ENCODE results near the gene TOX2. TPM values are rescaled to one million over a fixed set of nuclear protein-coding genes. Genes with fewer than 3 reads are reported as not detected.

The TOX2 gene
- total and polyA plus RNA-seq, 2 donors = 14.5 to 75.8 TPM

- Histone ChIP-seq H3K27ac (ENCODE audit: low read depth in 1 of 2, low read length in 1 of 2) (no peak overlapping the region), H3K36me3 (ENCODE audit: control insufficient read depth in 2 of 2, insufficient read depth in 2 of 2, low read length in 1 of 2) (no peaks in the 10 kb centered on the region), H3K4me3 (ENCODE audit: low read length in 2 of 2) (no peak overlapping the region), H3K9me3 (ENCODE audit: control insufficient read depth in 2 of 2, insufficient read depth in 1 of 2, low read length in 1 of 2) (peaks cover 0 to 6% of the 10 kb centered on the region in 2 donors), H3K27me3 (ENCODE audit: control insufficient read depth in 2 of 2, insufficient read depth in 1 of 2, low read length in 1 of 2) (peaks cover 17 to 39% of the 10 kb centered on the region in 2 donors), H3K4me1 (ENCODE audit: control insufficient read depth in 2 of 2, insufficient read depth in 2 of 2, low read length in 2 of 2) (peaks cover 25 to 63% of the 10 kb centered on the region in 2 donors)
- WGBS = 95% methylated on average over 4 of the region's 4 CpGs
- no peak for DNase-seq (ENCODE audit: low read depth in 6 of 9, low spot score in 9 of 9)
Observed at GRCh38 chr20:43920797-43921196, 6.1 kb downstream of the TOX2 start.

- Histone ChIP-seq H3K9me3 (ENCODE audit: control insufficient read depth in 2 of 2, insufficient read depth in 1 of 2, low read length in 1 of 2) (peaks cover 0 to under 1% of the 10 kb centered on the region in 2 donors), H3K27me3 (ENCODE audit: control insufficient read depth in 2 of 2, insufficient read depth in 1 of 2, low read length in 1 of 2) (peaks cover 12 to 34% of the 10 kb centered on the region in 2 donors), H3K36me3 (ENCODE audit: control insufficient read depth in 2 of 2, insufficient read depth in 2 of 2, low read length in 1 of 2) (no peaks in the 10 kb centered on the region), H3K27ac (ENCODE audit: low read depth in 1 of 2, low read length in 1 of 2) (peak overlapping the region in 1 of 2 donors; percentile 58), H3K4me1 (ENCODE audit: control insufficient read depth in 2 of 2, insufficient read depth in 2 of 2, low read length in 2 of 2) (peaks cover 29 to 68% of the 10 kb centered on the region in 2 donors), H3K4me3 (ENCODE audit: low read length in 2 of 2) (no peak overlapping the region)
- peak in 4 of 9 donors; percentile 23 to 66 (median 35) for DNase-seq (ENCODE audit: low read depth in 6 of 9, low spot score in 9 of 9)
- WGBS = 32% methylated on average over 2 of the region's 2 CpGs
Observed at GRCh38 chr20:43921227-43921780, 6.7 kb downstream of the TOX2 start.

- Histone ChIP-seq H3K36me3 (ENCODE audit: control insufficient read depth in 2 of 2, insufficient read depth in 2 of 2, low read length in 1 of 2) (no peaks in the 10 kb centered on the region), H3K27ac (ENCODE audit: low read depth in 1 of 2, low read length in 1 of 2) (no peak overlapping the region), H3K4me1 (ENCODE audit: control insufficient read depth in 2 of 2, insufficient read depth in 2 of 2, low read length in 2 of 2) (peaks cover 33 to 68% of the 10 kb centered on the region in 2 donors), H3K27me3 (ENCODE audit: control insufficient read depth in 2 of 2, insufficient read depth in 1 of 2, low read length in 1 of 2) (peaks cover 10 to 20% of the 10 kb centered on the region in 2 donors), H3K4me3 (ENCODE audit: low read length in 2 of 2) (no peak overlapping the region), H3K9me3 (ENCODE audit: control insufficient read depth in 2 of 2, insufficient read depth in 1 of 2, low read length in 1 of 2) (no peaks in the 10 kb centered on the region)
- WGBS = 81% methylated on average over 2 of the region's 2 CpGs
- no peak for DNase-seq (ENCODE audit: low read depth in 6 of 9, low spot score in 9 of 9)
Observed at GRCh38 chr20:43922614-43923013, 8.0 kb downstream of the TOX2 start.

GRCh38 chr20:43923322-43923721 is 8.7 kb downstream of the TOX2 start:
- DNase-seq (ENCODE audit: low read depth in 6 of 9, low spot score in 9 of 9) = no peak
- Histone ChIP-seq H3K27ac (ENCODE audit: low read depth in 1 of 2, low read length in 1 of 2) (no peak overlapping the region), H3K4me3 (ENCODE audit: low read length in 2 of 2) (no peak overlapping the region), H3K27me3 (ENCODE audit: control insufficient read depth in 2 of 2, insufficient read depth in 1 of 2, low read length in 1 of 2) (peaks cover 6 to 16% of the 10 kb centered on the region in 2 donors), H3K36me3 (ENCODE audit: control insufficient read depth in 2 of 2, insufficient read depth in 2 of 2, low read length in 1 of 2) (no peaks in the 10 kb centered on the region), H3K4me1 (ENCODE audit: control insufficient read depth in 2 of 2, insufficient read depth in 2 of 2, low read length in 2 of 2) (peaks cover 36 to 74% of the 10 kb centered on the region in 2 donors), H3K9me3 (ENCODE audit: control insufficient read depth in 2 of 2, insufficient read depth in 1 of 2, low read length in 1 of 2) (no peaks in the 10 kb centered on the region)
- 87% methylated on average over 3 of the region's 3 CpGs for WGBS

GRCh38 chr20:43923917-43924316 is 9.3 kb downstream of the TOX2 start:
- no peaks in the 10 kb centered on the region for H3K36me3 ChIP-seq (ENCODE audit: control insufficient read depth in 2 of 2, insufficient read depth in 2 of 2, low read length in 1 of 2)
- no peak for DNase-seq (ENCODE audit: low read depth in 6 of 9, low spot score in 9 of 9)
- H3K4me1 ChIP-seq (ENCODE audit: control insufficient read depth in 2 of 2, insufficient read depth in 2 of 2, low read length in 2 of 2) = peaks cover 36 to 76% of the 10 kb centered on the region in 2 donors
- H3K27me3 ChIP-seq (ENCODE audit: control insufficient read depth in 2 of 2, insufficient read depth in 1 of 2, low read length in 1 of 2) = peaks cover 3 to 13% of the 10 kb centered on the region in 2 donors
- H3K27ac ChIP-seq (ENCODE audit: low read depth in 1 of 2, low read length in 1 of 2) = peak overlapping the region in 1 of 2 donors; percentile 38
- no peak overlapping the region for H3K4me3 ChIP-seq (ENCODE audit: low read length in 2 of 2)
- WGBS = 90% methylated on average over 4 of the region's 4 CpGs
- no peaks in the 10 kb centered on the region for H3K9me3 ChIP-seq (ENCODE audit: control insufficient read depth in 2 of 2, insufficient read depth in 1 of 2, low read length in 1 of 2)

GRCh38 chr20:43925215-43925614 is 10.6 kb downstream of the TOX2 start:
- Histone ChIP-seq H3K4me3 (ENCODE audit: low read length in 2 of 2) (peak overlapping the region; percentile 5 to 20), H3K27me3 (ENCODE audit: control insufficient read depth in 2 of 2, insufficient read depth in 1 of 2, low read length in 1 of 2) (peaks cover 3 to 11% of the 10 kb centered on the region in 2 donors), H3K36me3 (ENCODE audit: control insufficient read depth in 2 of 2, insufficient read depth in 2 of 2, low read length in 1 of 2) (no peaks in the 10 kb centered on the region), H3K27ac (ENCODE audit: low read depth in 1 of 2, low read length in 1 of 2) (peak overlapping the region; percentile 11 to 48), H3K9me3 (ENCODE audit: control insufficient read depth in 2 of 2, insufficient read depth in 1 of 2, low read length in 1 of 2) (no peaks in the 10 kb centered on the region), H3K4me1 (ENCODE audit: control insufficient read depth in 2 of 2, insufficient read depth in 2 of 2, low read length in 2 of 2) (peaks cover 36 to 77% of the 10 kb centered on the region in 2 donors)
- DNase-seq (ENCODE audit: low read depth in 6 of 9, low spot score in 9 of 9) = peak in 2 of 9 donors; percentile 55 to 77
- 63% methylated on average over 10 of the region's 10 CpGs for WGBS

- peak in 1 of 9 donors; percentile 61 for DNase-seq (ENCODE audit: low read depth in 6 of 9, low spot score in 9 of 9)
- 59% methylated on average over 5 of the region's 5 CpGs for WGBS
- Histone ChIP-seq H3K27me3 (ENCODE audit: control insufficient read depth in 2 of 2, insufficient read depth in 1 of 2, low read length in 1 of 2) (peaks cover 3 to 9% of the 10 kb centered on the region in 2 donors), H3K27ac (ENCODE audit: low read depth in 1 of 2, low read length in 1 of 2) (peak overlapping the region in 1 of 2 donors; percentile 48), H3K4me1 (ENCODE audit: control insufficient read depth in 2 of 2, insufficient read depth in 2 of 2, low read length in 2 of 2) (peaks cover 36 to 71% of the 10 kb centered on the region in 2 donors), H3K36me3 (ENCODE audit: control insufficient read depth in 2 of 2, insufficient read depth in 2 of 2, low read length in 1 of 2) (no peaks in the 10 kb centered on the region), H3K9me3 (ENCODE audit: control insufficient read depth in 2 of 2, insufficient read depth in 1 of 2, low read length in 1 of 2) (no peaks in the 10 kb centered on the region), H3K4me3 (ENCODE audit: low read length in 2 of 2) (peak overlapping the region; percentile 5 to 20)
Observed at GRCh38 chr20:43925801-43926200, 11.1 kb downstream of the TOX2 start.

- Histone ChIP-seq H3K27ac (ENCODE audit: low read depth in 1 of 2, low read length in 1 of 2) (peak overlapping the region; percentile 25 to 32), H3K27me3 (ENCODE audit: control insufficient read depth in 2 of 2, insufficient read depth in 1 of 2, low read length in 1 of 2) (peaks cover 3 to 7% of the 10 kb centered on the region in 2 donors), H3K4me1 (ENCODE audit: control insufficient read depth in 2 of 2, insufficient read depth in 2 of 2, low read length in 2 of 2) (peaks cover 31 to 67% of the 10 kb centered on the region in 2 donors), H3K4me3 (ENCODE audit: low read length in 2 of 2) (peak overlapping the region in 1 of 2 donors; percentile 5), H3K36me3 (ENCODE audit: control insufficient read depth in 2 of 2, insufficient read depth in 2 of 2, low read length in 1 of 2) (no peaks in the 10 kb centered on the region), H3K9me3 (ENCODE audit: control insufficient read depth in 2 of 2, insufficient read depth in 1 of 2, low read length in 1 of 2) (no peaks in the 10 kb centered on the region)
- 71% methylated on average over 10 of the region's 10 CpGs for WGBS
- peak in 1 of 9 donors; percentile 58 for DNase-seq (ENCODE audit: low read depth in 6 of 9, low spot score in 9 of 9)
Observed at GRCh38 chr20:43926287-43927050, 11.8 kb downstream of the TOX2 start.

GRCh38 chr20:43931976-43932375 is 17.3 kb downstream of the TOX2 start:
- peaks cover 9 to 54% of the 10 kb centered on the region in 2 donors for H3K4me1 ChIP-seq (ENCODE audit: control insufficient read depth in 2 of 2, insufficient read depth in 2 of 2, low read length in 2 of 2)
- no peak overlapping the region for H3K27ac ChIP-seq (ENCODE audit: low read depth in 1 of 2, low read length in 1 of 2)
- WGBS = 95% methylated on average over 2 of the region's 2 CpGs
- DNase-seq (ENCODE audit: low read depth in 6 of 9, low spot score in 9 of 9) = no peak
- no peak overlapping the region for H3K4me3 ChIP-seq (ENCODE audit: low read length in 2 of 2)
- H3K9me3 ChIP-seq (ENCODE audit: control insufficient read depth in 2 of 2, insufficient read depth in 1 of 2, low read length in 1 of 2) = no peaks in the 10 kb centered on the region
- no peaks in the 10 kb centered on the region for H3K36me3 ChIP-seq (ENCODE audit: control insufficient read depth in 2 of 2, insufficient read depth in 2 of 2, low read length in 1 of 2)
- H3K27me3 ChIP-seq (ENCODE audit: control insufficient read depth in 2 of 2, insufficient read depth in 1 of 2, low read length in 1 of 2) = peaks cover 0 to 2% of the 10 kb centered on the region in 2 donors
